Ishikawa (cell line): ENCODE data around the gene PTPN6.

ENCODE experiments used
- CEBPB ChIP-seq: IDR thresholded peaks from 2 replicates; pipeline ENCODE4 v1.6.1; 2012
- CREB1 ChIP-seq: IDR thresholded peaks from 2 replicates; pipeline ENCODE4 v1.6.1; 2012; ENCODE audit warnings: low read depth
- EGR1 ChIP-seq: IDR thresholded peaks from 2 replicates; pipeline ENCODE4 v1.6.1; 2012
- EP300 ChIP-seq: IDR thresholded peaks from 2 replicates; pipeline ENCODE4 v1.6.1; 2012; ENCODE audit warnings: borderline replicate concordance
- FOXM1 ChIP-seq: IDR thresholded peaks from 2 replicates; pipeline ENCODE4 v1.6.1; 2012; ENCODE audit warnings: low read depth, borderline replicate concordance
- NFIC ChIP-seq: IDR thresholded peaks from 2 replicates; pipeline ENCODE4 v1.6.1; 2012
- RAD21 ChIP-seq: IDR thresholded peaks from 2 replicates; pipeline ENCODE4 v1.6.1; 2012; ENCODE audit warnings: low read depth
- TAF1 ChIP-seq: IDR thresholded peaks from 2 replicates; pipeline ENCODE4 v1.6.1; 2012; ENCODE audit warnings: low read depth, mild to moderate bottlenecking
- TCF12 ChIP-seq: IDR thresholded peaks from 2 replicates; pipeline ENCODE4 v1.6.1; 2012; ENCODE audit warnings: low read depth
- TEAD4 ChIP-seq: IDR thresholded peaks from 2 replicates; pipeline ENCODE4 v1.6.1; 2012
- YY1 ChIP-seq: IDR thresholded peaks from 2 replicates; pipeline ENCODE4 v1.6.1; 2012; ENCODE audit warnings: low read depth
- ZBTB7A ChIP-seq: IDR thresholded peaks from 2 replicates; pipeline ENCODE4 v1.6.1; 2012; ENCODE audit warnings: low read depth
- TF ChIP-seq, protein P1 (sequence below): IDR thresholded peaks from 2 replicates; pipeline ENCODE4 v1.6.1; 2012
- TF ChIP-seq, protein P2 (sequence below): IDR thresholded peaks from 2 replicates; pipeline ENCODE4 v1.6.1; 2012; ENCODE audit warnings: low read depth, mild to moderate bottlenecking
- TF ChIP-seq, protein P3 (sequence below): IDR thresholded peaks from 2 replicates; pipeline ENCODE4 v1.6.1; 2012

The PTPN6 gene

DNA sequence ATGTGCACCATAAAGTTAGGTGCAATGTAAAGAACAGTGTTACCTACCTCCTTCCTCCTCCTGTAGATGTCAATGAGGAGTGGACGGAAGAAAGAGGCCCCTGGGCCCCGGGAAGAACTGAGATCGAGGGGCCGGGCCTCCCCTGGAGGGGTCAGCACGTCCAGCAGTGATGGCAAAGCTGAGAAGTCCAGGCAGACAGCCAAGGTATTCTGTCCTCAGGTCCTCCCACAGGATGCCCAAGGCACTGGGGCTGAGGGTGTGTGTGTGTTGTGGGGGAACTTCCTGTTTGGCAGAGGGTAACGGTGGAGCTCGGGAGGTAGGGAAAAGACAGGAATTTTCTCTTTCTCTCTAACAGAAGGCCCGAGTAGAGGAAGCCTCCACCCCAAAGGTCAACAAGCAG lies 17.0 kb upstream of the PTPN6 start:
- no peak for TF ChIP-seq YY1
- no peak for TF ChIP-seq TEAD4
- no peak for TF ChIP-seq TCF12
- TF ChIP-seq, protein P1, sequence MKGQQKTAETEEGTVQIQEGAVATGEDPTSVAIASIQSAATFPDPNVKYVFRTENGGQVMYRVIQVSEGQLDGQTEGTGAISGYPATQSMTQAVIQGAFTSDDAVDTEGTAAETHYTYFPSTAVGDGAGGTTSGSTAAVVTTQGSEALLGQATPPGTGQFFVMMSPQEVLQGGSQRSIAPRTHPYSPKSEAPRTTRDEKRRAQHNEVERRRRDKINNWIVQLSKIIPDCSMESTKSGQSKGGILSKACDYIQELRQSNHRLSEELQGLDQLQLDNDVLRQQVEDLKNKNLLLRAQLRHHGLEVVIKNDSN, result no peak
- no peak for TF ChIP-seq CREB1
- TF ChIP-seq EGR1, result no peak
- TF ChIP-seq, protein P2, sequence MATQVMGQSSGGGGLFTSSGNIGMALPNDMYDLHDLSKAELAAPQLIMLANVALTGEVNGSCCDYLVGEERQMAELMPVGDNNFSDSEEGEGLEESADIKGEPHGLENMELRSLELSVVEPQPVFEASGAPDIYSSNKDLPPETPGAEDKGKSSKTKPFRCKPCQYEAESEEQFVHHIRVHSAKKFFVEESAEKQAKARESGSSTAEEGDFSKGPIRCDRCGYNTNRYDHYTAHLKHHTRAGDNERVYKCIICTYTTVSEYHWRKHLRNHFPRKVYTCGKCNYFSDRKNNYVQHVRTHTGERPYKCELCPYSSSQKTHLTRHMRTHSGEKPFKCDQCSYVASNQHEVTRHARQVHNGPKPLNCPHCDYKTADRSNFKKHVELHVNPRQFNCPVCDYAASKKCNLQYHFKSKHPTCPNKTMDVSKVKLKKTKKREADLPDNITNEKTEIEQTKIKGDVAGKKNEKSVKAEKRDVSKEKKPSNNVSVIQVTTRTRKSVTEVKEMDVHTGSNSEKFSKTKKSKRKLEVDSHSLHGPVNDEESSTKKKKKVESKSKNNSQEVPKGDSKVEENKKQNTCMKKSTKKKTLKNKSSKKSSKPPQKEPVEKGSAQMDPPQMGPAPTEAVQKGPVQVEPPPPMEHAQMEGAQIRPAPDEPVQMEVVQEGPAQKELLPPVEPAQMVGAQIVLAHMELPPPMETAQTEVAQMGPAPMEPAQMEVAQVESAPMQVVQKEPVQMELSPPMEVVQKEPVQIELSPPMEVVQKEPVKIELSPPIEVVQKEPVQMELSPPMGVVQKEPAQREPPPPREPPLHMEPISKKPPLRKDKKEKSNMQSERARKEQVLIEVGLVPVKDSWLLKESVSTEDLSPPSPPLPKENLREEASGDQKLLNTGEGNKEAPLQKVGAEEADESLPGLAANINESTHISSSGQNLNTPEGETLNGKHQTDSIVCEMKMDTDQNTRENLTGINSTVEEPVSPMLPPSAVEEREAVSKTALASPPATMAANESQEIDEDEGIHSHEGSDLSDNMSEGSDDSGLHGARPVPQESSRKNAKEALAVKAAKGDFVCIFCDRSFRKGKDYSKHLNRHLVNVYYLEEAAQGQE, result no peak
- TF ChIP-seq ZBTB7A, result no peak

GRCh38 chr12:6935371-6936193 lies 15.6 kb upstream of the PTPN6 start:
- TF ChIP-seq RAD21 (no peak), NFIC (no peak), YY1 (no peak), CEBPB (no peak), EP300 (no peak)
- TF ChIP-seq, protein P3, sequence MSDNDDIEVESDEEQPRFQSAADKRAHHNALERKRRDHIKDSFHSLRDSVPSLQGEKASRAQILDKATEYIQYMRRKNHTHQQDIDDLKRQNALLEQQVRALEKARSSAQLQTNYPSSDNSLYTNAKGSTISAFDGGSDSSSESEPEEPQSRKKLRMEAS, result no peak

DNA sequence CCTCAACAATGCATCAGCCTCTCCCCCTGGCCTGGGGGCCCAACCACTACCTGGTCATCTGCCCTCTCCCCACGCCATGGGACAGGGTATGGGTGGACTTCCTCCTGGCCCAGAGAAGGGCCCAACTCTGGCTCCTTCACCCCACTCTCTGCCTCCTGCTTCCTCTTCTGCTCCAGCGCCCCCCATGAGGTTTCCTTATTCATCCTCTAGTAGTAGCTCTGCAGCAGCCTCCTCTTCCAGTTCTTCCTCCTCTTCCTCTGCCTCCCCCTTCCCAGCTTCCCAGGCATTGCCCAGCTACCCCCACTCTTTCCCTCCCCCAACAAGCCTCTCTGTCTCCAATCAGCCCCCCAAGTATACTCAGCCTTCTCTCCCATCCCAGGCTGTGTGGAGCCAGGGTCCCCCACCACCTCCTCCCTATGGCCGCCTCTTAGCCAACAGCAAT lies 14.9 kb upstream of the PTPN6 start:
- TF ChIP-seq TAF1 (no peak), EGR1 (no peak), YY1 (no peak), RAD21 (no peak), FOXM1 (no peak), NFIC (no peak), CREB1 (no peak), TCF12 (no peak), ZBTB7A (no peak)
- TF ChIP-seq, protein P2, result no peak
- TF ChIP-seq, protein P3, result no peak
- TF ChIP-seq, protein P1, result no peak

GRCh38 chr12:6936636-6937480 lies 14.3 kb upstream of the PTPN6 start:
- TF ChIP-seq TAF1, result no peak; the same call in 1 of the 2 replicates
- no peak for TF ChIP-seq CEBPB
- TF ChIP-seq ZBTB7A, result 0 out of 2 replicates have a peak, but pooled peaks have one; percentile 62

- TF ChIP-seq RAD21 (peak; percentile 47; the same call in 1 of the 2 replicates), FOXM1 (0 out of 2 replicates have a peak, but pooled peaks have one; percentile 46), TCF12 (peak; percentile 81), TEAD4 (peak; percentile 74), YY1 (peak; percentile 83), TAF1 (peak; percentile 53; the same call in 1 of the 2 replicates), ZBTB7A (peak; percentile 20; the same call in 1 of the 2 replicates), CEBPB (no peak; the same call in 1 of the 2 replicates), CREB1 (peak; percentile 92), NFIC (peak; percentile 41; the same call in 1 of the 2 replicates), EGR1 (peak; percentile 87), EP300 (peak; percentile 64; the same call in 1 of the 2 replicates)
- TF ChIP-seq, protein P2, result no peak
- TF ChIP-seq, protein P1, result peak; percentile 64
- TF ChIP-seq, protein P3, result peak; percentile 96
These were observed 13.4 kb upstream of the PTPN6 start for GRCh38 chr12:6937481-6938352.
